Neural progenitor cell (in vitro differentiated cells): ENCODE measurements around the gene PCLO. TPM values are rescaled to one million over a fixed set of nuclear protein-coding genes. Genes with fewer than 3 reads are reported as not detected.

Source experiments
- DNase-seq: peaks from one replicate; pipeline ENCODE4 v3.0.0-alpha.2; 2016; ENCODE audit warnings: low spot score
- H2AFZ ChIP-seq: fragments of 200-600 bp; sonication (generic); replicated peaks from 2 replicates; pipeline ENCODE4 v1.6.1; 2016; ENCODE audit warnings: antibody characterized with exemption
- H3F3A ChIP-seq: fragments of 200-600 bp; sonication (generic); 2 replicates; pipeline ENCODE4 v1.6.1; 2016; ENCODE audit warnings: antibody characterized with exemption, low read depth
- H3K27ac ChIP-seq: fragments of 200-600 bp; sonication (generic); 2 replicates; pipeline ENCODE4 v1.5.1; 2016; ENCODE audit warnings: mild to moderate bottlenecking
- H3K27me3 ChIP-seq: fragments of 200-600 bp; sonication (generic); 2 replicates; pipeline ENCODE4 v1.6.1; 2016; ENCODE audit warnings: mild to moderate bottlenecking, moderate library complexity
- H3K36me3 ChIP-seq: fragments of 200-600 bp; sonication (generic); 2 replicates; pipeline ENCODE4 v1.5.1; 2016
- H3K4me1 ChIP-seq: fragments of 200-600 bp; sonication (generic); 2 replicates; pipeline ENCODE4 v1.6.1; 2016; ENCODE audit warnings: mixed run types
- H3K4me2 ChIP-seq: fragments of 200-600 bp; sonication (generic); 2 replicates; pipeline ENCODE4 v1.6.1; 2016
- H3K4me3 ChIP-seq: fragments of 200-600 bp; sonication (generic); 2 replicates; pipeline ENCODE4 v1.5.1; 2016
- H3K79me2 ChIP-seq: fragments of 200-600 bp; sonication (generic); 2 replicates; pipeline ENCODE4 v1.6.1; 2016; ENCODE audit warnings: low read depth
- H3K9ac ChIP-seq: fragments of 200-600 bp; sonication (generic); 2 replicates; pipeline ENCODE4 v1.6.1; 2016
- H3K9me3 ChIP-seq: fragments of 200-600 bp; sonication (generic); 2 replicates; pipeline ENCODE4 v1.5.1; 2016; ENCODE audit warnings: low read depth
- H4K20me1 ChIP-seq: fragments of 200-600 bp; sonication (generic); 2 replicates; pipeline ENCODE4 v1.6.1; 2016; ENCODE audit warnings: low read depth
- H3K27ac Mint-ChIP-seq: 3 replicates; pipeline ENCODE4 v1.8.0; 2021; ENCODE audit warnings: mixed read lengths
- H3K27me3 Mint-ChIP-seq: 2 replicates; pipeline ENCODE4 v1.8.0; 2022; ENCODE audit warnings: low read depth, mild to moderate bottlenecking, inconsistent platforms, moderate library complexity, mixed read lengths; ENCODE audit not compliant: insufficient read depth
- H3K36me3 Mint-ChIP-seq: 3 replicates; pipeline ENCODE4 v1.8.0; 2021; ENCODE audit warnings: mixed read lengths
- H3K4me1 Mint-ChIP-seq: 3 replicates; pipeline ENCODE4 v1.8.0; 2021; ENCODE audit warnings: mixed read lengths
- H3K4me3 Mint-ChIP-seq: 3 replicates; pipeline ENCODE4 v1.8.0; 2021; ENCODE audit warnings: mild to moderate bottlenecking, moderate library complexity, mixed read lengths
- H3K9me3 Mint-ChIP-seq: 3 replicates; pipeline ENCODE4 v1.8.0; 2020; ENCODE audit warnings: mixed read lengths
- CTCF ChIP-seq: fragments of 200-600 bp; sonication (generic); IDR thresholded peaks from 2 replicates; pipeline ENCODE4 v1.5.1; 2017; ENCODE audit warnings: antibody characterized with exemption, mild to moderate bottlenecking
- EZH2 ChIP-seq: fragments of 200-600 bp; sonication (generic); IDR thresholded peaks from 2 replicates; pipeline ENCODE4 v1.6.1; 2017; ENCODE audit warnings: antibody characterized with exemption, mild to moderate bottlenecking, moderate library complexity
- EZH2phosphoT487 ChIP-seq: fragments of 200-600 bp; sonication (generic); IDR thresholded peaks from 2 replicates; pipeline ENCODE4 v1.6.1; 2017; ENCODE audit warnings: antibody characterized with exemption
- total RNA-seq: library from RNA; depleted of rRNA; stranded (reverse); fragments of >200 nt; gene quantifications from 2 replicates; pipeline ENCODE4 v1.2.3, GENCODE V29; 2015; ENCODE audit warnings: low replicate concordance

The PCLO gene
- total RNA-seq, 1 donor from 2014 or later, result 2.0 TPM

- H4K20me1 ChIP-seq, result no peaks in the 10 kb centered on the region
- no peak overlapping the region for H3K4me2 ChIP-seq
- no peak overlapping the region for H3K27ac ChIP-seq
- no peaks in the 10 kb centered on the region for H3K27me3 ChIP-seq
- H3K4me3 Mint-ChIP-seq, result no peak overlapping the region
- no peaks in the 10 kb centered on the region for H3K4me1 Mint-ChIP-seq
- no peak for DNase-seq
- no peak overlapping the region for H2AFZ ChIP-seq
- H3K36me3 Mint-ChIP-seq, result no peaks in the 10 kb centered on the region
- H3K27me3 Mint-ChIP-seq, result no peaks in the 10 kb centered on the region
- H3K36me3 ChIP-seq, result no peaks in the 10 kb centered on the region
- H3K9me3 Mint-ChIP-seq, result no peaks in the 10 kb centered on the region
- no peak overlapping the region for H3K4me3 ChIP-seq
- no peaks in the 10 kb centered on the region for H3K4me1 ChIP-seq
- no peaks in the 10 kb centered on the region for H3F3A ChIP-seq
- no peak overlapping the region for H3K27ac Mint-ChIP-seq
- H3K9me3 ChIP-seq, result no peaks in the 10 kb centered on the region
- no peak for TF ChIP-seq EZH2
- TF ChIP-seq EZH2phosphoT487, result no peak
- TF ChIP-seq CTCF, result no peak
- no peaks in the 10 kb centered on the region for H3K79me2 ChIP-seq
- H3K9ac ChIP-seq, result no peak overlapping the region
Measured at GRCh38 chr7:83053965-83054364, 108.7 kb downstream of the PCLO start.

GRCh38 chr7:83040484-83040883 is 122.2 kb downstream of the PCLO start:
- no peak overlapping the region for H3K4me3 ChIP-seq
- H3K36me3 ChIP-seq, result no peaks in the 10 kb centered on the region
- TF ChIP-seq CTCF (no peak), EZH2phosphoT487 (no peak), EZH2 (no peak)
- peaks cover 11% of the 10 kb centered on the region for H3K4me1 ChIP-seq
- no peak for DNase-seq
- no peak overlapping the region for H3K4me3 Mint-ChIP-seq
- H3K27ac Mint-ChIP-seq, result no peak overlapping the region
- H2AFZ ChIP-seq, result no peak overlapping the region
- peak overlapping the region; percentile 9 for H3K27ac ChIP-seq
- no peaks in the 10 kb centered on the region for H3K9me3 ChIP-seq
- H3K9ac ChIP-seq, result no peak overlapping the region
- no peaks in the 10 kb centered on the region for H3K79me2 ChIP-seq
- H3K27me3 Mint-ChIP-seq, result no peaks in the 10 kb centered on the region
- no peaks in the 10 kb centered on the region for H3K36me3 Mint-ChIP-seq
- peaks cover 5% of the 10 kb centered on the region for H3K4me1 Mint-ChIP-seq
- H3K9me3 Mint-ChIP-seq, result no peaks in the 10 kb centered on the region
- H3F3A ChIP-seq, result no peaks in the 10 kb centered on the region
- peak overlapping the region; percentile 31 for H3K4me2 ChIP-seq
- H4K20me1 ChIP-seq, result no peaks in the 10 kb centered on the region
- no peaks in the 10 kb centered on the region for H3K27me3 ChIP-seq

- TF ChIP-seq CTCF (no peak), EZH2 (no peak), EZH2phosphoT487 (no peak)
- H3K4me3 ChIP-seq, result no peak overlapping the region
- no peak for DNase-seq
- no peaks in the 10 kb centered on the region for H3K9me3 ChIP-seq
- H2AFZ ChIP-seq, result no peak overlapping the region
- H4K20me1 ChIP-seq, result no peaks in the 10 kb centered on the region
- no peaks in the 10 kb centered on the region for H3K36me3 ChIP-seq
- no peak overlapping the region for H3K9ac ChIP-seq
- H3K4me3 Mint-ChIP-seq, result no peak overlapping the region
- no peak overlapping the region for H3K27ac Mint-ChIP-seq
- no peaks in the 10 kb centered on the region for H3K36me3 Mint-ChIP-seq
- no peaks in the 10 kb centered on the region for H3K27me3 ChIP-seq
- no peak overlapping the region for H3K27ac ChIP-seq
- H3K4me2 ChIP-seq, result no peak overlapping the region
- peaks cover 11% of the 10 kb centered on the region for H3K4me1 ChIP-seq
- no peaks in the 10 kb centered on the region for H3K9me3 Mint-ChIP-seq
- no peaks in the 10 kb centered on the region for H3K79me2 ChIP-seq
- no peaks in the 10 kb centered on the region for H3K27me3 Mint-ChIP-seq
- no peaks in the 10 kb centered on the region for H3F3A ChIP-seq
- peaks cover 5% of the 10 kb centered on the region for H3K4me1 Mint-ChIP-seq
Measured at GRCh38 chr7:83038787-83039186, 123.9 kb downstream of the PCLO start.
